HuH-7.5 (cell line): Measurements from ENCODE around the gene LIPC.

Experiments used
- DNase-seq: peaks from one replicate; pipeline ENCODE4 v3.0.0; 2011; ENCODE audit warnings: low spot score

LIPC gene

DNA sequence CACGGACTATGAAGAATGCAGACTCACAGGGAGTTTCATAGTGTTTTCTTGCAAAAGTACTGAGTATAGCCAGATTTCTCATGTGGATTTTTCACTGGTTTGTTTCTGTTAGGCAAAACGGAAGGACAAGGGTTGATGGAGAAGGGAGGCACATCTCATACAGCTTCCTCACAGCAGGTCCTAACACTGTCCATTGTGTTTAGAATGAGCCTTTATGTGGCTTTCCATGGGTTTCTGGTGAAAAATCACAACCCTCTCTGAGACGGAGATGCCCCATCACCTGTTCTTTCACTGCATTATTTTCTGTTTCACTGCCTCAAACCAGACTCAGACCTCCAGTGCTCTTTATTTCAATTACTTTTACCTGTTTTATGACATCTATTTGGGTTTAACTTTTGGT is 25.0 kb upstream of the LIPC start:
- DNase-seq: no peak

DNA sequence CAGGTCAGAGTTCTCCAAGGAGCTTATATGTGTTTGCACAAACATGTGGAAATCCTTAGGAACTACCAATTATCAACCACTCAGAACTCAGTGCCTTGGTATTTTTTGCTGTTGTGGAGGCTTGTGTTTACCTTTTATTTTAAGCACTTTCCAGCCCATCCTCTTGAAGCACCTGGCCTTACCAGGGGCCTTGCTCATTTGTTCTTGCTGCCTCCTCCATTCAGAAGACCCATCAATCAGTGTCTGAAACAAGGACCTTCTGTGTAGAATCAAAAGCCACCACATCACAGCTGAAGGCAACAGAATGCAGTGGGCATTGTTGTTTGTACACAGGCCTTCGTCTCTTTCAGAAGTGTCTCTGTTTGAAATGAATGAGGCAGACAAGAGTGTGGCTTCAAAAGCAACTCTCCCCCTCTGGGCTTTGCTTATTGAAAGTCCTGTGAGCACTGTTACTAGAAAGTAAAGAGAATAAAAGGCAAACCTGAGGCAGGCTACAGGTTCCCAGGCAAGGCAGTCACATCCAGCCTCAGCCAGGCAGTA is 24.5 kb upstream of the LIPC start:
- no peak for DNase-seq

DNA sequence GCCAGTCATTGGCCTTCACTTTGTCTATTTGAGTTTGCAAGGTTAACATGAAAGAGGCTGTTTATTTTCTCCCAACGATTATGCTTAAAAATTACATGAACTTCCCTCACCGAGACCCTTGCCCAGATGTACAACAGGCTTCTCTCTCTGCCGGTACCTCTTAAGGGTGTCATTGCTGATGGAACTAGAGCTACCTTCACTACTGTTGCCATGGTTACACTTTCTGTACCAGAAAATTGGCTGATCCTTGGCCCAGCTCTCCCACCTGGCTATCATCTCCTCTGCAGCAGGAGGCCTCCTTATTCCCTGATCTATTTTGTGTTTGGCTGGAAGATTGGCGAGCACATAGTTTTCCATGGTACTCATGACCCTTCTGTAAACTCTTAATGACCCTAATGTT is 24.0 kb upstream of the LIPC start:
- no peak for DNase-seq

DNA sequence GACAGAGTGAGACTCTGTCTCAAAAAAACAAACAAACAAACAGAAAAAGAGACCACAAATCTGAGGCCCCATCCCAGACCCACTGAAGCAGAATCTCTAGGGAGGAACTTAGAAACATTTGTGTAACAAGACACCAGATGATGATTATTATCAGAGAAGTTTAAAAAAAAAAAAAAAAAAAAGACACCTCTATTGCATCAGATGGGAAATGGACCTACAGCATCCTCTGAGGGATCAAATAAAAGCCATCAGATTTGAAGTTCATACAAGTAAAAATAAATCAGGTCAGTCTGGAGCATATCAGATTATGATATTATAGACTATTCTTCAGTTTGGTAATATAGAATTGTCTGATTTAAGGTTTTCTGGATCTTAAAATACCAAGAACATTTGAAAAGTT is 21.9 kb upstream of the LIPC start:
- DNase-seq: no peak

DNA sequence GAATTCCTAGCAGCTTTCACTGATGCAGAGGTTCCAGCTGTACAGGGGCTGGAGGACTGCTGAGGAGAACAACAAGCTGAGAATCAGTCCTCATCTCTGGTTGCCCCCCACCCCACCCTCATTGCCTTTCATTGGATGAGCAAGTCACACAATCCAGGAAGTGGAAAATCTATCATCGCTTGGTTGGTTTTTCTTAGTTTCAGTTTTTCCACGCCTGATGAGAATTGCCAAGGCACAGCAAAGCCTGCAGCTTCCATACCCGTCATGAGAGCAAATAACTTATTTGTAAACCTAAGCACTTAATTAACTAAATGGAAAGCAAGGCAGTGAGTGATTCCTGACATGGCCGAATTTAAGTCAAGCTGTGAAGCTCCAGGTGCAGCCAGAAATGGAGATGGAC is 21.4 kb upstream of the LIPC start:
- no peak for DNase-seq

DNA sequence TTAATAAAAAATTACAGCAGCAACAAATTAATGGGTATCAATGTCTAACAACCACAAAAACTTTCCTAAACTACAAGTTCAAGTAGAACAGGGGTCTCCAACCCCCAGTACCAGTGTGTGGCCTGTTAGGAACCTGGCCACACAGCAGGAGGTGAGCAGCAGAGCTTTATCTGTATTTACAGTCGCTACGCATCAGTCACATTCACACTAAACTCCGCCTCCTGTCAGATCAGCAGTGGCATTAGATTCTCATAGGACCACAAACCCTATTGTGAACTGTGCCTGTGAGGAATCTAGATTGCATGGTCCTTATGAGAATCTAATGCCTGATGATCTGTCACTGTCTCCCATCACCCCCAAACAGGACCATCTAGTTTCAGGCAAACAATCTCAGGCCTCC is 18.5 kb upstream of the LIPC start:
- DNase-seq: no peak

DNA sequence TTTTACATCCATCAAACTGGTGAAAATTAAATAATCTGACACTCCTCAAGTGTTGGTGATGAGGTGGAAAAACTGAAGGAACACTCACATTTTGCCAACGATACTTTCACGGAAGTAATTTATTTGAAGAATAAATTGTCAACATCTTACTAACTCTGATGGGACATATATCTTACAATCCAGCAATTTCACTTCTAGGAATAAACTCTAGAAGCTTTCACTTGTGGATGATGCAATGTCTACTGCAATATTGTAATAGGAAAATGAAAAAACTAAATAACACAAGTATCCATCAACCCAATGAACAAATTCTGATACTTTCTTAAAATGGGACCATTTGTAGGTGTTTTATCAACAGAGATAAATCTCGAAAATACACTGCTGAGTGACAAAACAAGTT is 16.2 kb upstream of the LIPC start:
- no peak for DNase-seq

DNA sequence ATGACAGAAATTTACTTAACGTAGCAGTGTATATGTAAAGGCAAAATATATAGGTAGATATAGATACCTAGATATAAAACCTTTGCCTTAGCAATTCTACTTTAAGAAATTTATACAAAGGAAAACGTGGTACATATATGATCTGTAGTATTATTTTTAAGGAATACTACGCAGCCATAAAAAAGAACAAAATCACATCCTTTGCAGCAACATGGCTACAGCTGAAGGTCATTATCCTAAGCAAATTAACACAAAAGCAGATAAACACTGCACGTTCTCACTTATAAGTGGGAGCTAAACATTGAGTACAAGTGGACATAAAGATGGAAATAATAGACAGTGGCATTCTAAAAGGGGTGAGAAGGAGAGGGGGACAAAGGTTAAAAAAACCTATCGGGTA is 14.8 kb upstream of the LIPC start:
- DNase-seq: no peak

DNA sequence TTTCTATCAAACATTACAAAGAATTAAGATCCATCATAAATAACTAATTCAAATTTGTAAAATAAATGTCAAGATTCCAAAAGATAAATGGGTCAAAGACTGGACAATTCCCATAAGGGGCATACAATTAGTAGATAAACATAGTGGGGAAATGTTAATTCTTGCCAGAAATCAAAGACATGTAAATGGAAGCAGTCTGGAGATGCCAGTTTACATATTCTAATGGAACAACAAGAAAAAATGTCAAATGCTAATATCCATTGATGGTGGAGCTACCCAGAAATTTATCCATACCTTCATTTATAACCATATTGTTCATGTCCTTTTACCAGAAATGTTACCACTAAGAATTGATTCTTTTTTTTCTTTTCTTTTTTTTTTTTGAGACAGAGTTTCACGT is 13.7 kb upstream of the LIPC start:
- DNase-seq: no peak

DNA sequence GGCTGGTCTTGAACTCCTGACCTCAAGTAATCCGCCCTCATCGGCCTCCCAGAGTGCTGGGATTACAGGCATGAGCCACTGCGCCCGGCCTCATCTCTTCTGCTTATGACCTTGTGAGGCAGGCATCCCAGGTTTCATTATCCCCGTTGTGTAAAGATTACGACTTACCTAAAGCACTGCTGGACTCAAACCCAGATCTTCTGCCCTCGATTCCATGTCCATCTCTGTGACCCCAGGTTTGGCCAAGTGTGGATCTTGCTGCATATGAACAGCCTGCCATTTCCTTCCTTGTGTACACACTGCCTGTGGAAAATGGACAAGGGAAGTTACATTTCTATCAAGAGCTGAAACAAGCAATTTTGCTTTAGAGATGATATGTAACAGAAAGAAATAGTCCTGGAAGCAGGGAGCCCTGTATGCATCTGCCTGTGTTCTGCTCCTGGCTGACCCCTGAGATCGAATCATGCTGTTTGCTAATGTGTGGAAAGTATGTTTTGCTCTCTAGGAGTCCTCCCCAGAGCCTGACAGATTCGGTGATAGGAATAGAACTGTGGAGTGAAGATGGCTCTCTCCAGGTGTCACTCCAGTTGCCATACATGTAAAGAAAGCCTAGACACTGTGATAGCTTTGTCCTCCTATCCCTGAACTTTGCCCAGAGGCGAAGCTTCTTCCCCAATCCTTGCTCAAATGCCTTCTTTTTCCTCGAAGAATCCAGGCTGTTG is 11.8 kb upstream of the LIPC start:
- no peak for DNase-seq

DNA sequence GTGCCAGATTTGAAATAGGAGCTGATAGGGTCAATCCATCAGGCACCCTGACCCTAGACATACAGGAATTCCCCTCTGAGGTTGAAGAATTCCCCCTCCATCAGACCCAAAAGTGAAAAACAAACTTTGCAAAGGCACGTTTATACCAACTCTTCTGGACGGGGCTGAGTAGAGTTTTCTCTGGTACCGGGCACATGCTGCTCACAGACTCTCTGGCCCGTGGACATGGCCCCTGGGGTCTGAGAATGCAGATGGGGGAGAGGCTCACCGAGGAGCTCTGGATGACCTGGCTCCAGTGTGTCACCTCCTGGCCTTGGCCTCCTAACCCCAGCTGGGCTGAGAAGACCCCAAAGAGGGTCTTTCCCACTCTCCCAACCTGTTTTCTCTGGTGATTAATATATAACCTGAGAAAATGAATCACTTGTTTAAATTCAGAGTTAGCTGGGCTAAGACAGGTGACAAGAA is 11.2 kb upstream of the LIPC start:
- no peak for DNase-seq

DNA sequence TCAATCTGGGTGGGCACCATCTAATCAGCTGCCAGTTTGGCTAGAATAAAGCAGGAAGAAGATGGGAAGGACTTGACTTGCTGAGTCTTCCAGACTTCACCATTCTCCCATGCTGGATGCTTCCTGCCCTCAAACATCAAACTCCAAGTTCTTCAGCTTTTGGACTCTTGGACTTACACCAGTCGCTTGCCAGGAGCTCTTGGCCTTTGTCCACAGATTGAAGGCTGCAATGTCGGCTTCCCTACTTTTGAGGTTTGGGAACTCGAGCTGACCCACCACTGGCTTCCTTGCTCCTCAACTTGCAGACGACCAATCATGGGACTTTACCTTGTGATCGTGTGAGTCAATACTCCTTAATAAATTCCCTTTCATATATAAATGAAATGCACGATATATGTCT is 8.6 kb upstream of the LIPC start:
- DNase-seq: no peak

DNA sequence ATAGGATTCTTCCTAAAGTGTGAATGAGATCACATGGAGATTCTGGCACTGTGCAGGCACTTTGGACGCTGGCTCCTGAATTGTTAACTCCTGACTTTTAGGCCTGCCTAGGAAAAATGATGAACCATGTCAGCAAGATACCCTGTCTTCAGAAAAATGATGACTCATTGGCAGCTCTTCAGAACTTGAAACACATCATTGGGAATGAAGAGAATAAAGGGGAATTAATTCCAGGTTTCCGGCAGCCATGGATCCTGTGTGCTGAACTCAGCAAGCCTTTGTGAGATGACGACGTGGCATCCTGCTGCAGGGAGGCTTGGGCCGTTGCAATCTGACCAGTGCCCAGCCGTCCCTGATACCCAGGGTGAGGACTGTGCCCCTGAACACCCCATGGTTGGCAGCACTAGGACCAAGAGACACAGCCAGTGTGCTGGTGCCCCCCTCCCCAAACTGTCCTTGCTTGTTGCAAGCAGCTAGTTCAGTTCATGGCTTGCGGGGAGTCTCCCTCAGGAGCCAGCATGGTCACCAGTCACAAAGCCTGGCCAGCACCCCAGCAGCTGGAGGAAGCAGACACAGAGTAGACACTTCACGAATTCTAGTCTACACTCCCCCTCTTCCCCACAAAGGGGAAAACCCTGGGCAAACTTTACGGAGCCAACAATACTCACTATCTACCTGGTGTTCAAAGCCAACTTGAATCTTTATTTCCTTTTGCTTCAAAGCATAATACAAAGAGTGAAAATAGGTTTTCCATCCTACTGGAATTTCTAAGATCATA is 7.8 kb upstream of the LIPC start:
- no peak for DNase-seq

DNA sequence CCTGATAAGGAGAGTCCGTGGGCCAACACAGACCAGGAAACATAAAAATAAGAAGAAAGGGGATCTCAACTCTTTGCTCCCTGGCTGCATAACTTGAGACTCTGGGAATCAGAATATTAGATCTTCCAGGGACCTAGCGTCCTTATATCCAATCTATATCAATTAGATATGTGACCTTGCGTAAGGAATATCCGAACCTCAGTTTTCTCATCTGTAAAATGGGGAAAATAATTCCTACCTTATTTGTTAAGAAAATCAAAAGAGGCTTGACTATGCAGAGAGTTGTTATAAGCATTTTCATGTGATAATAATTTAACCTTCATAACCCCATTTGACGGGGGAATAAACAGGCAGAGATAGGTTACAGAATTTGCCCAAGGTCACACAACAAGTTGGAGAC is 7.1 kb upstream of the LIPC start:
- DNase-seq: no peak

DNA sequence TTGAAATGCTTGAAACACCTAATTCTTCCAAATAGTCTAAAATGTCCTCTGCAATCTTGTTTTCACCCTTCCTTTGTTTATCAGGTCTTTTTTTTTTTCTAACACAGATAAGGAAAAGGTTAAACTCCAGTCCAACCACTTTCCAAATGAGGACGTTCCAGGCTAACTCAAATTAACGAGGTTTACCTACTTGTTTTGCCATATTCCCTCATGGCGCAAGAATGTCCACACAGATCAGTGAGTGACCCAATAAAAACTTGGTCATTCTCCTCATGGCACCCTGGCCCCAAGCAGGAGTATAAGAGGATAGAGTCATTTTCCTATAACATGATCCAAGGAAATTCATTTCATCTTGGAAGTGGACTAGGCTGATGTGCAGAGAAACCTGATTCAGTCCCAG is 6.6 kb upstream of the LIPC start:
- no peak for DNase-seq

DNA sequence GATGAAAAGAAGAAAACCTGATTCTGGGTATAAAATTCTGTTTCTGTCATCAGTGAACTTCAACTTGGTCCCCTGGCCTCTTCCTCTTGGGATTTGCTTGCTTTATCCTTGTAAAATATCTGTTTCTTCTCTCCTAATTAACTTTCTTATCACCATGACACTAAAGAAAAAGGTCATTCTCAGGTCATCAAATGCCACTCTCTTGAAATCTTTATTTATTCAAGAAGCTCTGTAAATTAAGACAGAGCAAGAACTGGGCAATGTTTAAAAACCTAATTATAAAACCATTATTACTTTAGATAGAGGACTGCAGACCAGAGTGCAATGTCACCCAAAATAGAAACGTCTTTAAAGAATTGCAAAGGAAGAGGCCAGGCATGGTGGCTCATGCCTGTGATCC is 6.0 kb upstream of the LIPC start:
- no peak for DNase-seq

DNA sequence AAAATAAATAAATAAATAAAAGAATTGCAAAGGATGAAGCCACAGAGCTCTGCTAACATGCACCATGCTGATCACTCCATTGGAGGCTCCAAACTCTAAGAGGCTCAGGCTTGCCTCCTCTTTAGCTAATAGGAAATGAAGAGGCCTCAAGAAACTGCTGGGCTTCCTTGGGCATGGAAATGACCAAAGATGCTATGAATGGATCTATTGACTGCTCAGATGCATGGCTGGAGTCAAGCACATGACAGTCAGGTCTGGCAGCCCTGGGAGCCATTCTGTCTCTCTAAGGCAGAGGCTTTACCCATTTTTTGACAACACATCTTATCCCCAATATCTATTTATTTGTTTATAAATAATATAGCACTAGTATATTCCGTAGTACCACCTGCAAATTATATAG is 5.3 kb upstream of the LIPC start:
- no peak for DNase-seq

DNA sequence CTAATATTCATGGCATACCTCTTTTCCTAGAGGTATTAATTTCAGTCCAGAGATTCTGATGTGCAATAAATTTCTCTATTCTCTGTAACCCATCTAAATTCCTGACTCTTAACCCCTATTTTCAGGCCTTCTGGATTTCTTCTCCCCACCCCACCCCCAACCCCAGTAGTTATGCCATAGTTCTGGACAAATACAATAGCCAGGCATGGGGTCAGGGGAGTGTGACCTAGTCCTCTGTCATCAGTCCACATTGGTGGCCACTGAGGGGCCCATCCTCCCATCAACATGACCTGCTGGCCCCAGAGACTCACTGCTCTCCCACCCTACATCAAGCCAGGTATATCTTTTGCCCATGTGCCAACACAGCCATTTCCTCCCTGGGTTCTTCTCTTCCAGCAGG is 3.8 kb upstream of the LIPC start:
- DNase-seq: no peak

DNA sequence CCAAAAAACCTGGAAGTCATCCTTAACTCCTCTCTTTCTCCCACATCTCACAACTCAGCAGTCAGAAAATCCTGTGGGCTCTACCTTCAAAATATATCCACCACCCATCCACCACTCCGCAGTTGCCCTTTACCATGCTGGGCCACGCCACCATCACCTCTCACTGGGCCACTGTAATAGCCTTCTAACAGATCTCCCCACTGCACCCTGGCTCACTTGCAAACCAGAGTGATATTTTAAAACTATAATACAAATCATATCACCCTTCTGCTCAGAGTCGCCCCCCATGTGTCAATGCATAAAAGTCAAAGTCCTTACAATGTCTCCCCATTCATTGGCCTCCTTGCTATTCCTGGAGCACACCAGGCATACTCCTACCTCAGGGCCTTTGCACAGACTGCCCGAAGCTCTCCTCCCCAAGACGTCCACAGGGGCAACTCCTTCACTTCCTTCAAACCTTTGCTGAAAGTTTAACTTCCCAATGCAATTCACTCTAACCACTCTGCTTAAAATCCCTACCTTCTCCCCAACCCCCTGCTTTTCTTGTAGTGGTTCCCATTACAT is 1.5 kb upstream of the LIPC start:
- DNase-seq: no peak

DNA sequence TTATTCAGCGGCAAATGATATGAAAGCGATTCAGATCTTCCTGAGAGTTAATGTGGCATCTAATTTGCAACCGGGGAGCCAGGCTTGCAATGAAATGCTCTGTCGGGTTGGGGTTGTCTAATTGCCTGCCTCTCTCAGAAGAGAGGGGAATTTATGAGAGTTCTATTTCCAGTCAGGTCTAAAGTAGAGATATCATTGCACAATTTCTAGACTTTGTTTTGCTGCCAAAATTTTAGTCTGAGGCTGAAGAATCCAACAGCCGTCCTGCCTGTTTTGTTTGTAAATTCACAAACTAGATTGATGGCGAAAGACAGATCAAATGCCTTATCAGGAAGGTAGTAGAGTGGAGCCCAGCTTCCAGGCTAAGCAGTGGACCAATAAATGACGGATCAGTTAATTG is 610 bp downstream of the LIPC start:
- DNase-seq: no peak

DNA sequence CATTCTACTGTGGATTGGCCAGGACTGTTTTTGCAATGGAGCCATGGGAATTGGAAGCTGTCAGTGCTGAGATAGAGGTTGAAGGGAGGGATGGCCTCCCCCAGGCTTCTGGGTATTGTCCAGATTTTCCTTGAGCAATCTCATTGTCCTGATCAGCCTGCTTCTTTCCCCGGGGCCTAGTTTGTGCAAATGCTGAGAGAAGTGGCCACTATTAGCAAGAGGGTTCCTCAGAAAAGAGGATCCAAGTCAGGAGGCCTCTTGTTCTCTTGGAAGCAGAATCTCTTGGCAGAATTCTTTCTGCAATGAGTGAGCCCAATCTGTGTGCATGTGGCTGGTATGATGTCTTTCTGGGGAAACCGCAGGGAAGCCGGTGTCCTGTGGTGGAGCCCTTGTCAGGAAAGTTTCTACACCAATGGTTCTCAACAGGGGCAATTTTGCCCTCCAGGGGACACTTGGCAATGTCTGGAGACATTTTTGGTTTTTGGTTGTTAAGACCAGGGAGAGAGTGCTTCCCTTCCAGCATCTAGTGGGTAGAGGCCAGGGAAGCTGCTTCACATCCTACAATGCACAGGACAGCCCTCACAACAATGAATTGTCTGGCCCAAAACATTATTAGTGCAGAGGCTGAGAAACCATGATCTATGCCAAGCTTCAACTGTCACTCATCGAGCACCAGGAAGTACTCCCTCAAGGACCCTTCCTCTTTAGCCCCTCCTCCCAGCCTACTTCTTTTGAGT is 2.0 kb downstream of the LIPC start:
- DNase-seq: no peak

DNA sequence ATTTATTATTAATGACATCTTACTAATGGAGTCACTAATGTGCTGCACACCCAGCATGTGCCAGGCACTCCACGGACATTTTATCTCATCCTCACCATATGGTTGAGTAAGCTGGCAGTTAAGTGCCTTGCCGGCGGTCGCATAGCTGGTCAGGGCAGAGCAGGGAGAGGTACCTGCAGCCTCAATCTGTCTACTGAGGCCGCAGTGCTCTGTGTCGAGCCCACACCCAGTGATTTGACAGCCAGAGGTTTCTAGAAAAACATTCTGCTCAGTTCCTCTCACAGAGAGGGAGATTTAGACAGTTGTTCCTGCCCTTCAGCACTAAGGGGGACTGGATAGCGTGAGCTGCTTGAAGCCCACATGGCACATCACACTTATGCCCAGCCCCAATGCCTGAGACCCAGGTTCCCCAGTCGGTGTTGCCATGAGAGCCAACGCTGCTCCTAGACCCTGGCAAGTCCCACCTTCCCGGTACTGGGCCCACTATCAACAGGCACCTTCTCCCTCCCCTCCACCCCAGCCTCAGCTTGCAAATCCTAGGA is 2.6 kb downstream of the LIPC start:
- no peak for DNase-seq
